HEK293T (cell line): Measurements from ENCODE around the gene RDH12.

Source experiments
- BHLHE40 ChIP-seq: fragments of 450-650 bp; IDR thresholded peaks from 2 replicates; pipeline ENCODE4 v1.6.1; 2016; ENCODE audit warnings: mild to moderate bottlenecking, moderate library complexity, borderline replicate concordance
- ELF4 ChIP-seq: fragments of 450-650 bp; IDR thresholded peaks from 2 replicates; pipeline ENCODE4 v1.6.1; 2017; ENCODE audit warnings: antibody characterized with exemption
- FOXM1 ChIP-seq: fragments of 450-650 bp; IDR thresholded peaks from 2 replicates; pipeline ENCODE4 v1.6.1; 2017; ENCODE audit warnings: mild to moderate bottlenecking, borderline replicate concordance
- HDGF ChIP-seq: fragments of 450-650 bp; IDR thresholded peaks from 2 replicates; pipeline ENCODE4 v1.6.1; 2017; ENCODE audit warnings: antibody characterized with exemption, borderline replicate concordance
- NFRKB ChIP-seq: fragments of 450-650 bp; IDR thresholded peaks from 2 replicates; pipeline ENCODE4 v1.6.1; 2016; ENCODE audit warnings: mild to moderate bottlenecking, moderate library complexity
- SP1 ChIP-seq: fragments of 450-650 bp; IDR thresholded peaks from 2 replicates; pipeline ENCODE4 v1.6.1; 2017
- TARDBP ChIP-seq: fragments of 450-650 bp; IDR thresholded peaks from 2 replicates; pipeline ENCODE4 v1.6.1; 2016

DNA sequence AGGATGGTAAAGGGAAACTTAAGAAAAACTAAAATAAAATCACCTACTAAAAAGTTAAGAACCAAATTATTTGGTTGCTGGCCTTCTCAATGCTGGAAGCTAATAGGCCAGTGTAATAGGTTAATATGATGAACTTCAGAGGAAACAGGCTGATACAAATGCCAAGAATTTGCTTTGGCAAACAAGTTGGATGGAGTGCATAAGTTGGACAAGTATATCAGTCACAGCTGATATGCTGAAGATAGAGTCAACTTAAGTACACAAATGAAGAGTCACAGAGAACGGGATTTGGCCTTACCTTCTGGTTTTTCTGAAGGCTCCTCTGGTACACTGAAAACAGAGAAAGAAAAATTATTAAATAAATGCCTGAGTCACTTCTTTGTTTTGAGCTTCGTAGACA lies 66.5 kb downstream of the RDH12 start:
- TF ChIP-seq TARDBP (no peak), ELF4 (no peak), FOXM1 (no peak), SP1 (no peak), BHLHE40 (no peak), HDGF (no peak), NFRKB (no peak)
